AG09319 (cell line): ENCODE results near the gene TBL1X.
"Not testable (repeated sequence)": the region's sequence is repeated elsewhere in the genome, so short reads cannot be mapped to it uniquely, and the experiment has no call there.

ENCODE experiments used
- DNase-seq: peaks from one replicate; pipeline ENCODE4 v3.0.0-alpha.2; 2010; ENCODE audit warnings: low read depth; ENCODE audit errors: extremely low read depth
- TF ChIP-seq, protein P1 (sequence below): IDR thresholded peaks from 2 replicates; pipeline ENCODE4 v1.5.1; 2011; ENCODE audit warnings: low read depth, mild to moderate bottlenecking, inconsistent platforms, low read length, moderate library complexity

TBL1X gene

DNA sequence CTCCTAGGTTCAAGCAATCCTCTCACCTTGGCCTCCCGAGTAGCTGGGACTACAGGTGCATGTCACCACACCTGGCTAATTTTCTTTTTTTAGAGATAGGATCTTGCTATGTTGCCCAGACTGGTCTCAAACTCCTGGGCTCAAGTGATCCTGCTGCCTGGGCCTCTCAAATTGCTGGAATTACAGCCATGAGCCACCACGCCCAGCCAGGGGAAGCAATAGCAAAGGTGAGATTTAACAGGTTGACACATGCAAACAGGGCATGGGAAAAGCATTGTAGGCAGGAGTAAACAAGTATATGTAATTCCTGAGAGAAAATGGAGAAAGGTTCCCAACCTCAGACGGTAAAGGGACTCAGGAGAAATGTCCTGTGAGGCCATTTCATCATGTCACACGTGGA is 33.6 kb upstream of the TBL1X start:
- TF ChIP-seq, protein P1, sequence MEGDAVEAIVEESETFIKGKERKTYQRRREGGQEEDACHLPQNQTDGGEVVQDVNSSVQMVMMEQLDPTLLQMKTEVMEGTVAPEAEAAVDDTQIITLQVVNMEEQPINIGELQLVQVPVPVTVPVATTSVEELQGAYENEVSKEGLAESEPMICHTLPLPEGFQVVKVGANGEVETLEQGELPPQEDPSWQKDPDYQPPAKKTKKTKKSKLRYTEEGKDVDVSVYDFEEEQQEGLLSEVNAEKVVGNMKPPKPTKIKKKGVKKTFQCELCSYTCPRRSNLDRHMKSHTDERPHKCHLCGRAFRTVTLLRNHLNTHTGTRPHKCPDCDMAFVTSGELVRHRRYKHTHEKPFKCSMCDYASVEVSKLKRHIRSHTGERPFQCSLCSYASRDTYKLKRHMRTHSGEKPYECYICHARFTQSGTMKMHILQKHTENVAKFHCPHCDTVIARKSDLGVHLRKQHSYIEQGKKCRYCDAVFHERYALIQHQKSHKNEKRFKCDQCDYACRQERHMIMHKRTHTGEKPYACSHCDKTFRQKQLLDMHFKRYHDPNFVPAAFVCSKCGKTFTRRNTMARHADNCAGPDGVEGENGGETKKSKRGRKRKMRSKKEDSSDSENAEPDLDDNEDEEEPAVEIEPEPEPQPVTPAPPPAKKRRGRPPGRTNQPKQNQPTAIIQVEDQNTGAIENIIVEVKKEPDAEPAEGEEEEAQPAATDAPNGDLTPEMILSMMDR: no peak
- no peak for DNase-seq

DNA sequence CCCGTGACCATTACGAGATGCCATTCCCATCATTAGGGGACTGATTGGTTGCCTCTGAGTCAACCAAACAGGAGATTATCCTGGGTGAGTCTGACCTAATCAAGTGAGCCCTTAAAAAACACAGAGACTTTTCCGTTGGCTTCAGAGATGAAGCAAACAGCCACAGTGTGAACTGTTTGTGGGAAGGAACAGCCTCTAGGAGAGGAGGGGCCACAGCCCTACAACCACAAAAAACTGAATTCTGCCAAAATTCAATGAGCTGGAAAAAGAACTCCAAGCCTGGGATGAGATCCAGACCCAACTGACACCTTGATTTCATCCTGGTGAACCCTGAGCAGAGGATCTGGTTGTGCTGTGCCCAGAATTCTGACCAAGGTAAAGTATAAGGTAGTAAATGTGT is 31.3 kb upstream of the TBL1X start:
- TF ChIP-seq, protein P1: no peak

DNA sequence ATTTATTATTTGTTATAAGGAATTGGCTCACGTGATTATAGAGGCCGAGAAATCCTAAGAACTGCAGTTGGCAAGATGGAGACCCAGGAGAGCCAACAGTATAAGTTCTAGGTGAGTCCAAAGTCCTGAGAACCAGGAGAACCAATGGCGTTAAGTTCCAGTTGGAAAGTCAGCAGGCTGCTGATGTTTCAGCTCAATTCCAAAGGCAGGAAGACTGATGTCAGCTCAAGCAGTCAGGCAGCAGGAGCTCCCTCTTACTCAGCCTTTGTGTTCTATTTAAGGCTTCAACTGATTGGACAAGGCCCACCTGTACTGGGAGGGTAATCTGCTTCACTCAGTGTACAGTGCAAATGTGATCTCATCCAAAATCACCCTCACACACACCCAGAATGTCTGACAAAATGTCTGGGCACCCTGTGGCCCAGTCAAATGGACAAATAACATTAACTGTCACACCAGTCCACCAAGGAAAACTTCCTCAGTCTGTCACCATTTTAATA is 30.8 kb upstream of the TBL1X start:
- TF ChIP-seq, protein P1: no peak
- no peak for DNase-seq

More for the DNA sequence above, 31.3 kb upstream of the TBL1X start:
- DNase-seq: no peak

DNA sequence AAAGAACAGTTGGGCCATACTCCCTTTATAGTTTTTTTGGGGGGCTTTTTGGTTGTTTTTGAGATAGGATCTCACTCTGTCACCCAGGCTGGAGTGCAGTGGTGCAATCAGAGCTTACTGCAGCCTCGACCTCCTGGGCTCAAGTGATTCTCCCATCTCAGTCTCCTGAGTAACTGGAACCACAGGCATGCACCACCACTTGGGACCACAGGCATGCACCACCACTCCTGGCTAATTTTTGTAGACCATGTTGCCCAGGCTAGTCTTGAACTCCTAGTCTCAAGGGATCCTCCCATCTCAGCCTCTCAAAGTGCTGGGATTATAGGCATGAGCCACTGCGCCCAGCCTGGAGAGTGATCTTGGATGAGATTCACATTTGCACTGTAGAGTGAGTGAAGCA is 29.8 kb upstream of the TBL1X start:
- DNase-seq: not testable (repeated sequence)

DNA sequence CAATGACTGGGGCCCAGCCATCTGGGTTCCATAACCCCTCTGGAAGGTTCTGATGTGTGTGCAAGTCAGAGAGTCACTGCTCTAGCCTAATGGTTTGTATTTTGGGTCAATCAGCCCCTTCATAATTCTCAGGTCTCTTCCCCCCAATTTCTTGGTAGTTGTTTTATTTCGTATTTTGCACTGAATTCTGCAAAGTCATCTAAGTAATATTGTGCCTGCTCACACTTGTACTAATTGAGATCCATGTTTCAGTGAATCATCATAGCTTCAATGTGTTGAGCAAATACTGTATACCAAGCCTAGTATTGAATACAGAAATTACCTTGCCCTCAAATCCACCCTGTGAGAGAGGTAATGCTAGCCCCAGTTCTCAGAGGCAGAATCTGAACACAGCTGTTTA is 28.0 kb upstream of the TBL1X start:
- TF ChIP-seq, protein P1: no peak
- DNase-seq: no peak

GRCh38 chrX:9438933-9439494 is 25.8 kb upstream of the TBL1X start:
- no peak for DNase-seq
- TF ChIP-seq, protein P1: no peak

DNA sequence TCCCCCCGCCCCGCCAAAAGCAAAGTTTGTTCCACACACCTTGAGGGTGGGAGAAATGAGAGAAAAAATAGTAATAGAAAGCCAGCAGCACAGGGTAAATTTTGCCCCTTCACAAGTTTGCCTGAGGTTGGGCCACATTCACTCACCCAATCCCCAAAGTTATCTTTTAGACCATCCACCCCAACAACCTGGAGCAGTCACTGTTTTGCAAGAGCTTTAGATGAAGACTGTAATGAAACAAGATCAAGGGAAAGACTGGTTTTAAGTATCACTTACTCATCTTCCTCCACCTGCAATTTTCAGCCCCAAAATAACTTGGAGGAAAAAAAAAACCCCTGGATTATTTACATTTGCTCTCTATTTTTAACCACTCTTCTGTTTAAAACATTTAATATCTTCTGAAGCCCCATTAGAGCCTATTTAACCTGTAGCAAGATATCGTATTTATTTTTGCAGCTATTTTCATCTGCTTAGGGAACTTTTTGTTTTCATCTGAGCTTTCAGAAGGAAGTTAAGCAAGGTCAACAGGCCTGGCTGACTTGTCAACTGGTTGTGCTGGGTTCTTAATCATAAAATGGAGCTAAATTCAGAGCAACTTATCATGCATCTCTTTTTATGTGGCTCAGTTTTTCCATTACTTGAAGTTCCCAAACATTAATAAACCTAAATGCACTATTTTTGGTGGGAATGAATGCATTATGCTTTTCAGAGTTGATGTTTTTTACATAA is 24.6 kb upstream of the TBL1X start:
- TF ChIP-seq, protein P1: no peak
- DNase-seq: no peak
